ENCODE results near the gene SYP. TPM values are rescaled to one million over a fixed set of nuclear protein-coding genes. Genes with fewer than 3 reads are reported as not detected.

Gene SYP
- total and polyA plus RNA-seq, 3 donors from 2014 or later, result 1.7 to 3.4 (median 2.5) TPM

DNA sequence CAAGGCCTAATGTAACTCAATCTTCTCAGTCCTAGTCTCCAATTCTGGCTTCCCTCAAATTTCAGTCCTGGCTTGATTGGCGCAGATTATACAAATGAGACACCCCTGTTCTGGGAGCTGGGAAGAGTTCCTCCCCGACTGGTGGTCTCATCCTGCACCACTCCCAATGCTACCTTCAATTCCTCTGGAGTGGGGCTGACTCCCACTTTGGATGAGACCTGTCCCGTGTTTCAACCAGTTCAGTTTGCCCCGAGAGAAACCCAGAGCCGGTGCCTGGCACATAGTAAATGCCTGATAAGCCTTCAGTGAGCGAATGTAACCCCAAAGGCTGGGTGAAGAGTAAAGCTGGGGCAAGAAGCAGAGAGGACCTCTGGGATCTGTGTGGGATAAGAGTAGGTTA is 4.0 kb upstream of the SYP start:
- intact Hi-C loops (cut with DNase I; ENCODE audit: low total_unique reads), result no loop called here
- Histone ChIP-seq H3K9me3 (no peaks in the 10 kb centered on the region), H3K4me3 (no peak overlapping the region), H3K36me3 (ENCODE audit: low read depth, missing control alignments) (no peaks in the 10 kb centered on the region), H3K27ac (no peak overlapping the region), H3K27me3 (no peaks in the 10 kb centered on the region), H3K4me1 (no peaks in the 10 kb centered on the region)
- 91 to 94% methylated on average over 5 to 6 of the region's 6 CpGs for WGBS, 2 donors
- no peak for TF ChIP-seq POLR2A (IDR thresholded peaks at IDR 0.05)
- TF ChIP-seq, protein P1, sequence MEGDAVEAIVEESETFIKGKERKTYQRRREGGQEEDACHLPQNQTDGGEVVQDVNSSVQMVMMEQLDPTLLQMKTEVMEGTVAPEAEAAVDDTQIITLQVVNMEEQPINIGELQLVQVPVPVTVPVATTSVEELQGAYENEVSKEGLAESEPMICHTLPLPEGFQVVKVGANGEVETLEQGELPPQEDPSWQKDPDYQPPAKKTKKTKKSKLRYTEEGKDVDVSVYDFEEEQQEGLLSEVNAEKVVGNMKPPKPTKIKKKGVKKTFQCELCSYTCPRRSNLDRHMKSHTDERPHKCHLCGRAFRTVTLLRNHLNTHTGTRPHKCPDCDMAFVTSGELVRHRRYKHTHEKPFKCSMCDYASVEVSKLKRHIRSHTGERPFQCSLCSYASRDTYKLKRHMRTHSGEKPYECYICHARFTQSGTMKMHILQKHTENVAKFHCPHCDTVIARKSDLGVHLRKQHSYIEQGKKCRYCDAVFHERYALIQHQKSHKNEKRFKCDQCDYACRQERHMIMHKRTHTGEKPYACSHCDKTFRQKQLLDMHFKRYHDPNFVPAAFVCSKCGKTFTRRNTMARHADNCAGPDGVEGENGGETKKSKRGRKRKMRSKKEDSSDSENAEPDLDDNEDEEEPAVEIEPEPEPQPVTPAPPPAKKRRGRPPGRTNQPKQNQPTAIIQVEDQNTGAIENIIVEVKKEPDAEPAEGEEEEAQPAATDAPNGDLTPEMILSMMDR (IDR thresholded peaks at IDR 0.05), result no peak
- no peak for DNase-seq

DNA sequence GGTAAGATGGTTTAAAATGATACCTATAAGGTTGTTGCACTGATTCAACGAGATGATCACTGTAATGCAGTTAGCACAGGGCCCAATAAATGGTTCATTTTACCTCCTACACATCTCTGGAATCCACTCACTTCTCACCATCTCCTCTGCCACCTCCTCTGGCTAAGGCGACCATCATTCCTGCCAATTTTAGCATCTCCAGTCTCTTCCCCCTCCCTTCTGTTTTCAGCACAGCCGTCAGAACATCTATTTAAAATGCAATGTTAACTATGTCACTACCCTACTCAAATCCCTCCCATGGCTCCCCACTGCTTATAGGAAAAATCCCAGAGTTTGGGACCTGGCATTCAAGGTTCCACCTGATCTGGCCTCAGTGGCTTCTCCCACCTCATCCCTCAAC is 3.5 kb upstream of the SYP start:
- H3K36me3 ChIP-seq (ENCODE audit: low read depth, missing control alignments), result no peaks in the 10 kb centered on the region
- H3K4me3 ChIP-seq, result no peak overlapping the region
- no peaks in the 10 kb centered on the region for H3K27me3 ChIP-seq
- intact Hi-C loops (cut with DNase I; ENCODE audit: low total_unique reads), result no loop called here
- no peaks in the 10 kb centered on the region for H3K4me1 ChIP-seq
- H3K9me3 ChIP-seq, result no peaks in the 10 kb centered on the region
- H3K27ac ChIP-seq, result no peak overlapping the region
- no peak for TF ChIP-seq POLR2A (IDR thresholded peaks at IDR 0.05)
- TF ChIP-seq, protein P1 (IDR thresholded peaks at IDR 0.05), result no peak
- WGBS, 2 donors, result 58 to 69% methylated on average over 3 of the region's 3 CpGs
- no peak for DNase-seq

DNA sequence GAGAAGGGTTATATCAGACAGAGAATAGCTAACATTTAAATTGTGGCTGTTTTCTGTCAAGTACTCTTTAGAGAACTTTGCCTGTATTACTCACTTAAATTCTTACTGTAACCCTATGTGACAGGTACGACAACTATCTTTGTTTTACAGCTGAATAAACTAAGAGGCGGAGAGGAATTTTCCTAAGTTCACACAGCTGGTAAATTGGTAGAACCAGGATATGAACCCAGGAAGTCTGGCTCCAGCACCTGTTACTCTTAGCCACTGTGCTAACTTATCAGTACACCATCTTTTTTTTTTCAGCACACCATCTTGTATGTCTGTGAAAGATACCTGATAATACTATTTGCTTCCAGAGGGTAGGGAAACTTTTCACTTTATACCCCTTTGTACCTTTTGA is 2.0 kb upstream of the SYP start:
- no peak overlapping the region for H3K4me3 ChIP-seq
- intact Hi-C loops (cut with DNase I; ENCODE audit: low total_unique reads), result no loop called here
- no peaks in the 10 kb centered on the region for H3K9me3 ChIP-seq
- H3K4me1 ChIP-seq, result no peaks in the 10 kb centered on the region
- no peak for DNase-seq
- no peak overlapping the region for H3K27ac ChIP-seq
- H3K27me3 ChIP-seq, result no peaks in the 10 kb centered on the region
- no peak for TF ChIP-seq POLR2A (IDR thresholded peaks at IDR 0.05)
- TF ChIP-seq, protein P1 (IDR thresholded peaks at IDR 0.05), result no peak
- no peaks in the 10 kb centered on the region for H3K36me3 ChIP-seq (ENCODE audit: low read depth, missing control alignments)
- 93 to 94% methylated on average over 2 of the region's 2 CpGs for WGBS, 2 donors

DNA sequence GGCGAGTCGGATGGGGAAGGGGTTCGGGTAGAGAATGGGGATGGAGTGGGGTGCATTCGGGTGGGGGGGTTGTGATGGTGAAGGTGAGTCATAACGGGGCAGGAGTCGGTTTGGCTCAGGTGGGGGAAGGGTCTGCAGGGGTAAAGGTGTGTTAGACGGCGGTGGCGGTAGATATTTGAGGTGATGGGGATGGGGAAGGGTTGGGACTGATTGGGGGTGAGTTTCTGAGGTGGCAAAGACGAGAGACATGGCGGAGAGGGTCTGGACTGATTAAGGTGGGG is 738 bp downstream of the SYP start:
- WGBS, 2 donors, result 6 to 11% methylated on average over 10 to 11 of the region's 11 CpGs
- DNase-seq, result no peak
- no peak overlapping the region for H3K27ac ChIP-seq
- H3K4me3 ChIP-seq, result no peak overlapping the region
- no peak for TF ChIP-seq POLR2A (IDR thresholded peaks at IDR 0.05)
- TF ChIP-seq, protein P1 (IDR thresholded peaks at IDR 0.05), result no peak
- H3K27me3 ChIP-seq, result no peaks in the 10 kb centered on the region
- intact Hi-C loops (cut with DNase I; ENCODE audit: low total_unique reads), result no loop called here
- no peaks in the 10 kb centered on the region for H3K4me1 ChIP-seq
- H3K9me3 ChIP-seq, result no peaks in the 10 kb centered on the region
- H3K36me3 ChIP-seq (ENCODE audit: low read depth, missing control alignments), result no peaks in the 10 kb centered on the region

DNA sequence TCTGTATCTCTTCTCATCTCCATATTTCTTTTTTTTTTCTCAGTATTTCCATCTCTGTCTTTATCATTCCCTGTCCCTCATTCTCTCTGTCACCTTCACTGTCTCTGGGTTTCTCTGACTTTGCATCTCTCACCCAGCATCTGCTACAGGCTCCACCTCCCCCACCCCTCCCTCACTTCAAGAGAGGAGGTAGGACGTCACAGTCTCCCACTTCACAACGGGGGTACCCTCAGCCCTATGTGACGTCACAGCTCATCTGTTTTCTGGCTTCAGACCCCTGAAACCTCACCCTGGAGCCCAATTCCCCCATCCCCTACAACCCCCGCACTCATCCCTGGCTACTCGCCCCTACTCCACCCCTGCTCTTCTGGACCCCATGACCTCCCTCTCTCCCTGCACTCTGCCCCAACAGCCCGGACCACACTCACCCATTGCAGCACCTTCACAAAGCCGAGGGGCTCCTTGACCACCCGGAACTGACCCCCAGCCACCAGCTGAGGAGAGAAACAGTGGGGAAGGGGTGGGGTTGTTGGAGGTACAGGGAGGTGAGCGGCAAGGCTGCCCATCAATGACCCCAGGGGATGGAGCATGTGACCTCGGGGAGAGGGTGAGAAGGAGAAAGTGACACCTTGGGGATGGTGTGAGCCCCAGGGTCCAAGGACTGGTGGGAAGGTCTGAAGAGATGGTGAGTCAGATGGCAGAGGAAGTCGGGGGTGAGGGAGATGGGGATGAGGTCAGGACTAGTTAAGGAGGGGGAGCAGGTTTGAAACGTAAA is 1.3 kb downstream of the SYP start:
- DNase-seq, result no peak
- intact Hi-C loops (cut with DNase I; ENCODE audit: low total_unique reads), result no loop called here
- WGBS, 2 donors, result 18 to 26% methylated on average over 5 to 11 of the region's 12 CpGs
- Histone ChIP-seq H3K4me1 (no peaks in the 10 kb centered on the region), H3K27ac (no peak overlapping the region), H3K4me3 (no peak overlapping the region), H3K36me3 (ENCODE audit: low read depth, missing control alignments) (no peaks in the 10 kb centered on the region), H3K9me3 (no peaks in the 10 kb centered on the region), H3K27me3 (no peaks in the 10 kb centered on the region)
- TF ChIP-seq POLR2A (IDR thresholded peaks at IDR 0.05), result no peak
- TF ChIP-seq, protein P1 (IDR thresholded peaks at IDR 0.05), result no peak

Data from testis (tissue), 3 donors.